ENCODE measurements around the gene PYURF. TPM values are rescaled to one million over a fixed set of nuclear protein-coding genes. Genes with fewer than 3 reads are reported as not detected.
"Not testable (repeated sequence)": the region's sequence is repeated elsewhere in the genome, so short reads cannot be mapped to it uniquely, and the experiment has no call there.

PYURF gene, protein sequence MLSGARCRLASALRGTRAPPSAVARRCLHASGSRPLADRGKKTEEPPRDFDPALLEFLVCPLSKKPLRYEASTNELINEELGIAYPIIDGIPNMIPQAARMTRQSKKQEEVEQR
- polyA plus RNA-seq: 100 to 1,000 TPM in 1 of 4 donors, 10 to 100 TPM in 3; 92.4 to 114 (median 96.2) TPM
- long read RNA-seq, donor 1, transcript PYURF-201 (2 exons, 1,361 nt): major isoform, 143 of 179 reads
- long read RNA-seq, donor 1, partial matches to known transcripts: 36 of 179 reads
- long read RNA-seq, donor 1, other reads (novel, unspliced or antisense): 0 of 179 reads
- long read RNA-seq, donor 2, transcript PYURF-201 (2 exons, 1,361 nt): major isoform, 39 of 39 reads
- long read RNA-seq, donor 2, partial matches to known transcripts: 0 of 39 reads
- long read RNA-seq, donor 2, other reads (novel, unspliced or antisense): 0 of 39 reads
- long read RNA-seq, donor 3, transcript PYURF-201 (2 exons, 1,361 nt): major isoform, 50 of 50 reads
- long read RNA-seq, donor 3, partial matches to known transcripts: 0 of 50 reads
- long read RNA-seq, donor 3, other reads (novel, unspliced or antisense): 0 of 50 reads
- long read RNA-seq, donor 4, partial matches to known transcripts: 0 of 2 reads
- long read RNA-seq, donor 4, other reads (novel, unspliced or antisense): 0 of 2 reads
- long read RNA-seq, donor 5, transcript PYURF-201 (2 exons, 1,361 nt): major isoform, 17 of 17 reads
- long read RNA-seq, donor 5, partial matches to known transcripts: 0 of 17 reads
- long read RNA-seq, donor 5, other reads (novel, unspliced or antisense): 0 of 17 reads
- long read RNA-seq, donor 6, transcript PYURF-201 (2 exons, 1,361 nt): major isoform, 38 of 38 reads
- long read RNA-seq, donor 6, partial matches to known transcripts: 0 of 38 reads
- long read RNA-seq, donor 6, other reads (novel, unspliced or antisense): 0 of 38 reads
- long read RNA-seq, donor 7, transcript PYURF-201 (2 exons, 1,361 nt): major isoform, 118 of 118 reads
- long read RNA-seq, donor 7, partial matches to known transcripts: 0 of 118 reads
- long read RNA-seq, donor 7, other reads (novel, unspliced or antisense): 0 of 118 reads
- long read RNA-seq, donor 8, transcript PYURF-201 (2 exons, 1,361 nt): major isoform, 8 of 8 reads
- long read RNA-seq, donor 8, partial matches to known transcripts: 0 of 8 reads
- long read RNA-seq, donor 8, other reads (novel, unspliced or antisense): 0 of 8 reads
- long read RNA-seq, donor 9, transcript PYURF-201 (2 exons, 1,361 nt): major isoform, 17 of 17 reads
- long read RNA-seq, donor 9, partial matches to known transcripts: 0 of 17 reads
- long read RNA-seq, donor 9, other reads (novel, unspliced or antisense): 0 of 17 reads
- long read RNA-seq, donor 10, transcript PYURF-201 (2 exons, 1,361 nt): major isoform, 85 of 85 reads
- long read RNA-seq, donor 10, partial matches to known transcripts: 0 of 85 reads
- long read RNA-seq, donor 10, other reads (novel, unspliced or antisense): 0 of 85 reads

DNA sequence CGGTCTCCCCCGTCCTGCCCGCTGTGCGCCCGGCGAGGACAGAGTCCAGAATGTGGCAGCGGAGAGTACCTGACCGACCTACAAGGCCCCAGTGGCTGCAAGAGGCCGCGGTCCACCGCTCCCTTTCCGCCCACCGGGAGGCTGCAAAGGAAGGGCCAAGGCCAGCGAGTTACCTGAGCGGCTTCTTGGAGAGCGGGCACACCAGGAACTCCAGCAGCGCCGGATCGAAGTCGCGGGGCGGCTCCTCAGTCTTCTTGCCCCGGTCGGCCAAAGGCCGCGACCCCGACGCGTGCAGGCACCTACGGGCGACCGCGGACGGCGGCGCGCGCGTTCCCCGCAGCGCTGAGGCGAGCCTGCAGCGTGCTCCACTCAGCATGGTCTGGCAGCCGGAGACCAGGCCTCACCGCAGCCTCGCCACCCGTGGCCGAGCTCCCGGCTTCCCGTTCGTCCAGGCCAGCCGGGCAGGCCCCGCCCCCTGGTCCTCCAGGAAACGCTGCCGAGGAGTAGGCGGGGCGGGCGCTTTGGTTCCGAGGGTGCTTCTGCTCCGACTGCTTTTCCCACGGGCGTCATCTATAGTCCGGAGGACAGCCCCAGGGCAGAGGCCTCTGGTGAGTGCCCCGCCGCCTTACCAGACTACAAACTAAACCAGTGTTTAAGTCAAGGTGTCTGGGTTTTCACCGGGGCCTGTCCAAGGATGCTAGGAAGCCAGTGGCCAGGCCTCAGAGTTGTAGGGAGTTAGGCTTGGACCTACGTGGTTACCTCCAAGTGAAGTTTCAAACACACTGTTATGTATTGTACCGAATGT is at the start of gene PYURF:
TSS of gene PYURF (minus strand) at position 452 of the 805 bp plus-strand sequence. CDS start at position 376, 76 bp downstream.
- 0 to 1% (median 1%) methylated on average over 57 to 68 of the region's 68 CpGs for WGBS, 3 donors
- no peaks in the 10 kb centered on the region for H3K9me3 ChIP-seq (ENCODE audit: control insufficient read depth in 2 of 2, insufficient read depth in 1 of 2, low read depth in 1 of 2, low read length in 1 of 2)
- peaks cover 0 to 4% (median 1%) of the 10 kb centered on the region in 3 donors for H3K36me3 ChIP-seq (ENCODE audit: control insufficient read depth in 3 of 3, insufficient read depth in 2 of 3, low read depth in 1 of 3, low read length in 3 of 3)
- peak within 1 kb of the TSS; percentile 89 to 95 (median 90) for H3K27ac ChIP-seq (ENCODE audit: low read depth in 1 of 3, low read length in 2 of 3)
- no peaks in the 10 kb centered on the region for H3K27me3 ChIP-seq (ENCODE audit: control insufficient read depth in 3 of 3, insufficient read depth in 3 of 3, low read length in 3 of 3)
- H3K4me3 ChIP-seq (ENCODE audit: low read depth in 1 of 3, low read length in 3 of 3): peak within 1 kb of the TSS; percentile 92 to 97 (median 92)
- H3K4me1 ChIP-seq (ENCODE audit: control insufficient read depth in 3 of 3, insufficient read depth in 2 of 3, low read depth in 1 of 3, low read length in 2 of 3): peaks cover 0 to 10% (median 5%) of the 10 kb centered on the region in 3 donors
- DNase-seq (peak; percentile 94 to 96), FAIRE-seq (no peak)

DNA sequence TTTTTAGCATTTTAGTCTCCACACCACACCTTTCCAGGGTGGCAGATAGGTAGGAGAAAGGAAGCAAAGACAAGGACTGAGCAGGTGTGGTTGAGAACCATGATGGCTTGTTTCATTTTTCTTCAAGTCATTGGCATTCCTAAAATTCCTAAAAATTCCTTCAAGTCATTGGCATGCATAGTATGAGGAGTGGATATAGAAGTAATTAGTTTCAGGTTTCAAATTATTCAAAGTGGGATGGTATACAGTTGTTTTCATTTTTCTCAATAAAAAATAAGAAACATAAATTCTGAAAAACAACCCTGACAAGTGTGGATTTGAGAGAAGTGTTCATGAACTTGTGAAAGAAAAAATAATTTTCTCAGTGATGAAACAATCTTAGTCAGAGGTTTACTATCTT is 46.4 kb upstream of the PYURF start:
- FAIRE-seq (no peak), DNase-seq (no peak)
- no peaks in the 10 kb centered on the region for H3K36me3 ChIP-seq (ENCODE audit: control insufficient read depth in 3 of 3, insufficient read depth in 2 of 3, low read depth in 1 of 3, low read length in 3 of 3)
- H3K4me1 ChIP-seq (ENCODE audit: control insufficient read depth in 3 of 3, insufficient read depth in 2 of 3, low read depth in 1 of 3, low read length in 2 of 3): no peaks in the 10 kb centered on the region
- H3K27ac ChIP-seq (ENCODE audit: low read depth in 1 of 3, low read length in 2 of 3): no peak overlapping the region
- no peaks in the 10 kb centered on the region for H3K27me3 ChIP-seq (ENCODE audit: control insufficient read depth in 3 of 3, insufficient read depth in 3 of 3, low read length in 3 of 3)
- no peaks in the 10 kb centered on the region for H3K9me3 ChIP-seq (ENCODE audit: control insufficient read depth in 2 of 2, insufficient read depth in 1 of 2, low read depth in 1 of 2, low read length in 1 of 2)
- H3K4me3 ChIP-seq (ENCODE audit: low read depth in 1 of 3, low read length in 3 of 3): no peak overlapping the region

DNA sequence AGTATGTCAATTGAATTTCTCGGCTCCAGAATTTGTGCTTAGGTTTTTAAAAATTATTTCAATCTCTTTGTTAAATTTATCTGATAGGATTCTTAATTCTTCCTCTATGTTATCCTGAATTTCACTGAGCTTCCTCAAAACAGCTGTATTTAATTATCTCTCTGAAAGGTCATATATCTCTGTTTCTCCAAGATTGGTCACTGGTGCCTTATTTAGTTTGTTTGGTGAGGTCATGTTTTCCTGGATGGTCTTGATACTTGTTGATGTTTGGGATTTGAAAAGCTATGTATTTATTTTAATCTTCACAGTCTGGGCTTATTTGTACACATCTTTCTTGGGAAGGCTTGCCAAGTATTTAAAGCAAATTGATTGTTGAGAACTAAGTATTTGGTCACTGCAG is 44.0 kb upstream of the PYURF start:
- H3K27me3 ChIP-seq (ENCODE audit: control insufficient read depth in 3 of 3, insufficient read depth in 3 of 3, low read length in 3 of 3): no peaks in the 10 kb centered on the region
- no peak for DNase-seq
- no peak overlapping the region for H3K27ac ChIP-seq (ENCODE audit: low read depth in 1 of 3, low read length in 2 of 3)
- FAIRE-seq: no peak
- no peaks in the 10 kb centered on the region for H3K4me1 ChIP-seq (ENCODE audit: control insufficient read depth in 3 of 3, insufficient read depth in 2 of 3, low read depth in 1 of 3, low read length in 2 of 3)
- H3K4me3 ChIP-seq (ENCODE audit: low read depth in 1 of 3, low read length in 3 of 3): no peak overlapping the region
- 94 to 98% (median 95%) methylated on average over 1 of the region's 1 CpG for WGBS, 3 donors
- no peaks in the 10 kb centered on the region for H3K9me3 ChIP-seq (ENCODE audit: control insufficient read depth in 2 of 2, insufficient read depth in 1 of 2, low read depth in 1 of 2, low read length in 1 of 2)
- H3K36me3 ChIP-seq (ENCODE audit: control insufficient read depth in 3 of 3, insufficient read depth in 2 of 3, low read depth in 1 of 3, low read length in 3 of 3): no peaks in the 10 kb centered on the region

DNA sequence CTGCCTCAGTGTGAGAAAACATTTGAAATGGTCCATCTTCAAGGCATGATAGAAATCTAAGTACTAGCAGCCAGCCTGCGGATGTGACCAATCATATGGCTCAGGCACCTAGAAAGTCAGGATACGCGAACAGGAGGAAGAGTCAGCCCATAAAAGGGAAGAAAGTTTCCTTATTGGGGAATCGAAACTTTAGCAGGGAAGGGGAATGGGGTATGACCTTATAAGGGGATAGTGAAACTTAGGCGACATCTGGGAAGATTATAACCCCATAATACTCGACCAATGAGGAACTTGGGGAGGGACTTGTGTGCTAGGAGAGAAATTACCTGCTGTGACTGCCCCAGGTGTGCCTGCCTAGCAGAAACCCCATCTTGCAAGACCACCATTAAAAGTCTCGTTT is 26.2 kb upstream of the PYURF start:
- DNase-seq: no peak
- H3K4me1 ChIP-seq (ENCODE audit: control insufficient read depth in 3 of 3, insufficient read depth in 2 of 3, low read depth in 1 of 3, low read length in 2 of 3): no peaks in the 10 kb centered on the region
- no peaks in the 10 kb centered on the region for H3K36me3 ChIP-seq (ENCODE audit: control insufficient read depth in 3 of 3, insufficient read depth in 2 of 3, low read depth in 1 of 3, low read length in 3 of 3)
- WGBS, 3 donors: 87 to 92% (median 90%) methylated on average over 7 of the region's 7 CpGs
- H3K27me3 ChIP-seq (ENCODE audit: control insufficient read depth in 3 of 3, insufficient read depth in 3 of 3, low read length in 3 of 3): peaks cover 0 to 2% (median 0%) of the 10 kb centered on the region in 3 donors
- no peaks in the 10 kb centered on the region for H3K9me3 ChIP-seq (ENCODE audit: control insufficient read depth in 2 of 2, insufficient read depth in 1 of 2, low read depth in 1 of 2, low read length in 1 of 2)
- no peak for FAIRE-seq
- no peak overlapping the region for H3K4me3 ChIP-seq (ENCODE audit: low read depth in 1 of 3, low read length in 3 of 3)
- H3K27ac ChIP-seq (ENCODE audit: low read depth in 1 of 3, low read length in 2 of 3): no peak overlapping the region

DNA sequence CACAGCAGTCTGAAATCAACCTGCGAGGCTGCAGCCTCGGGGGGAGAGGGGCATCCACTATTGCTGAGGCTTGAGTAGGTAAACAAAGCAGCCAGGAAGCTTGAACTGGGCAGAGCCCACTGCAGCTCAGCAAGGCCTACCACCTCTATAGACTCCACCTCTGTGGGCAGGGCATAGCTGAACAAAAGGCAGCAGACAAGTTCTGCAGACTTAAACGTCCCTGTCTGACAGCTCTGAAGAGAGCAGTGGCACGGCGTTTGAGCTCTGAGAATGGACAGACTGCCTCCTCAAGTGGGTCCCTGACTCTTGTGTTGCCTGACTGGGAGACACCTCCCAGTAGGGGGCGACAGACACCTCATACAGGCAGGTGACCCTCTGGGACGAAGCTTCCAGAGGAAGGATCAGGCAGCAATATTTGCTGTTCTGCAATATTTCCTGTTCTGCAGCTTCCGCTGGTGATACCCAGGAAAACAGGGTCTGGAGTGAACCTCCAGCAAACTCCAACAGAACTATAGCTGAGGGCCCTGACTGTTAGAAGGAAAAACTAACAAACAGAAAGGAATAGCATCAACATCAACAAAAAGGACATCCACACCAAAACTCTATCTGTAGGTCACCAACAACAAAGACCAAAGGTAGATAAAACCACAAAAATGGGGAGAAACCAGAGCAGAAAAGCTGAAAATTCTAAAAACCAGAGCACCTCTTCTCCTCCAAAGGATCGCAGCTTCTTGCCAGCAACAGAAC is 15.9 kb upstream of the PYURF start:
- not testable (repeated sequence) for FAIRE-seq; H3K27ac ChIP-seq (ENCODE audit: low read depth in 1 of 3, low read length in 2 of 3); H3K36me3 ChIP-seq (ENCODE audit: control insufficient read depth in 3 of 3, insufficient read depth in 2 of 3, low read depth in 1 of 3, low read length in 3 of 3); H3K4me3 ChIP-seq (ENCODE audit: low read depth in 1 of 3, low read length in 3 of 3); H3K27me3 ChIP-seq (ENCODE audit: control insufficient read depth in 3 of 3, insufficient read depth in 3 of 3, low read length in 3 of 3); H3K4me1 ChIP-seq (ENCODE audit: control insufficient read depth in 3 of 3, insufficient read depth in 2 of 3, low read depth in 1 of 3, low read length in 2 of 3); H3K9me3 ChIP-seq (ENCODE audit: control insufficient read depth in 2 of 2, insufficient read depth in 1 of 2, low read depth in 1 of 2, low read length in 1 of 2)
- DNase-seq: peak; percentile 58 to 69
- WGBS, 3 donors: 22 to 27% (median 25%) methylated on average over 9 of the region's 9 CpGs

DNA sequence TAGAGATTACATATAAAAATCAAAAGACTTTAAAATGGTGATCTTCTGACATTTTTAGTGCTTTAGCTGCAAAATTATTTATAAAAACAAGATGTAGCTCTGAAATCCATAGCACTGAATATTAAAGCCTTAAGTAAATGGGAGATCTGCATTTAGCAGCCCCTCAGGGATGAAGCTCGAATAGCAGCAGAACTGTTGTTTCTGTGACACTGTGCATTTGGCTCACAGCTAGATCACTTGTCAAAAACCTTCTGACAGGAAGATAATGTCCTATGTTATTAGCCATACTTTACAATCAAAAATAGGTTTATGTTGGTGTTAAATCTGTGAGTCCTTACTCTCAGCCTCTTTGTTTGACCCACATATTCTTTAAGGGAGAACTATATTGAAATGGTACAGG is 14.1 kb upstream of the PYURF start:
- Histone ChIP-seq H3K9me3 (ENCODE audit: control insufficient read depth in 2 of 2, insufficient read depth in 1 of 2, low read depth in 1 of 2, low read length in 1 of 2) (no peaks in the 10 kb centered on the region), H3K36me3 (ENCODE audit: control insufficient read depth in 3 of 3, insufficient read depth in 2 of 3, low read depth in 1 of 3, low read length in 3 of 3) (no peaks in the 10 kb centered on the region), H3K27me3 (ENCODE audit: control insufficient read depth in 3 of 3, insufficient read depth in 3 of 3, low read length in 3 of 3) (no peaks in the 10 kb centered on the region), H3K27ac (ENCODE audit: low read depth in 1 of 3, low read length in 2 of 3) (no peak overlapping the region), H3K4me1 (ENCODE audit: control insufficient read depth in 3 of 3, insufficient read depth in 2 of 3, low read depth in 1 of 3, low read length in 2 of 3) (no peaks in the 10 kb centered on the region), H3K4me3 (ENCODE audit: low read depth in 1 of 3, low read length in 3 of 3) (no peak overlapping the region)
- DNase-seq (no peak), FAIRE-seq (no peak)
- 88 to 97% (median 95%) methylated on average over 1 of the region's 1 CpG for WGBS, 3 donors

DNA sequence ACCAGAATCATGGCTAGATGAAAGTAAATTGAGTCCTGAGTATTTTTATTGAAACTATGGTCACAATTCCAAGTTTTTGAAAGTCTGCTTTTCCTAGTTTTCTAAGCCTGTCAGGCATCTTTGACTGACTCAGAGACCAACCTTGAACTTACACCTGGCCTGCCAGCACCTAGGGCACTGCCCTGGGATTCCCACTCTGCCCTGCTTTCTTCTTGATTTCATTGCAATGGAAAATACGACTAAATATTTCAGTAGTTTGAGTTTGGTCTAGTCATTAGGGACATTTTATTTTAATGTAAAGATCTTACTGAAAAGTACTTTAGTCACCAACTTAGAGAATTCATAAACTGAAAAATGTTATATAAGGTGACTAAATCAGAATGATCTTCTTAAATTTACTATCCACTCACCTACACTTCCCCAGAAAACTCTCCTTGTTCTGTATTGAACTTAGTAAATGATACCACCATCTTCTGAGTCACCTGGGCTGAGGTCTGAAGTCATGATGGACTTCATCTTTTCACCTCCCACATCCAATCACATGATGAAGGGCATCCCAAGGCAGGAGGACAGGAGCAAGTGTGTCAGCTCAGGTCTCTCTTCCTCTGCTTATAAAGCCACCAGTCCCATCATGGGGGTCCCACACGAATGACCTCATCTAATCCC is 11.6 kb upstream of the PYURF start:
- H3K9me3 ChIP-seq (ENCODE audit: control insufficient read depth in 2 of 2, insufficient read depth in 1 of 2, low read depth in 1 of 2, low read length in 1 of 2): no peaks in the 10 kb centered on the region
- no peaks in the 10 kb centered on the region for H3K36me3 ChIP-seq (ENCODE audit: control insufficient read depth in 3 of 3, insufficient read depth in 2 of 3, low read depth in 1 of 3, low read length in 3 of 3)
- WGBS, 3 donors: 82 to 92% (median 88%) methylated on average over 2 of the region's 2 CpGs
- H3K27me3 ChIP-seq (ENCODE audit: control insufficient read depth in 3 of 3, insufficient read depth in 3 of 3, low read length in 3 of 3): no peaks in the 10 kb centered on the region
- no peak for DNase-seq
- no peak overlapping the region for H3K4me3 ChIP-seq (ENCODE audit: low read depth in 1 of 3, low read length in 3 of 3)
- H3K4me1 ChIP-seq (ENCODE audit: control insufficient read depth in 3 of 3, insufficient read depth in 2 of 3, low read depth in 1 of 3, low read length in 2 of 3): no peaks in the 10 kb centered on the region
- H3K27ac ChIP-seq (ENCODE audit: low read depth in 1 of 3, low read length in 2 of 3): no peak overlapping the region
- FAIRE-seq: no peak

All from small intestine (tissue), 16 donors.